Peyer's patch (tissue), 4 donors: ENCODE data around the gene CAMK2D. TPM values are rescaled to one million over a fixed set of nuclear protein-coding genes. Genes with fewer than 3 reads are reported as not detected.

Source experiments
- DNase-seq, 3 donors: peaks; one replicate each; pipeline ENCODE4 v3.0.0-alpha.2; 2017 to 2019
- H3K27ac ChIP-seq, 4 donors: fragments of 200-600 bp; sonication (generic); one replicate each; pipeline ENCODE4 v1.5.1; 2016 to 2019
- H3K27me3 ChIP-seq, 2 donors: fragments of 200-600 bp; sonication (generic); one replicate each; pipeline ENCODE4 v1.5.1; 2019
- H3K36me3 ChIP-seq, 3 donors: fragments of 200-600 bp; sonication (generic); one replicate each; pipeline ENCODE4 v1.5.1; 2016 to 2019
- H3K4me1 ChIP-seq, 4 donors: fragments of 200-600 bp; sonication (generic); one replicate each; pipeline ENCODE4 v1.5.1; 2016 to 2019
- H3K4me3 ChIP-seq, 4 donors: fragments of 200-600 bp; sonication (generic); 1 replicate in 3 of 4; 2 replicates in 1 of 4; pipeline ENCODE4 v1.5.1; 2016 to 2019; ENCODE audit warnings: mild to moderate bottlenecking in 1 of 4
- H3K9me3 ChIP-seq, 4 donors: fragments of 200-600 bp; sonication (generic); one replicate each; pipeline ENCODE4 v1.5.1; 2016 to 2019; ENCODE audit warnings: mild to moderate bottlenecking in 1 of 4
- POLR2A ChIP-seq, 2 donors: fragments of 450-650 bp; IDR thresholded peaks; one replicate each; pipeline ENCODE4 v1.5.1; 2017; ENCODE audit warnings: antibody characterized with exemption in 2 of 2, mild to moderate bottlenecking in 2 of 2, moderate library complexity in 2 of 2
- total RNA-seq, 4 donors: library from RNA; depleted of rRNA; stranded (reverse); fragments of >200 nt; gene quantifications; one replicate each; pipeline ENCODE4 v1.1.0, GENCODE V29; 2016
- TF ChIP-seq, protein P1 (sequence below), 6 experiments: fragments of 450-650 bp in 4 of 6; fragments of 200-600 bp in 2 of 6; sonication (generic) in 1 of 6; IDR thresholded peaks; one replicate each; pipeline ENCODE4 v1.5.1; 2017 to 2019; ENCODE audit warnings: antibody characterized with exemption in 6 of 6, mild to moderate bottlenecking in 3 of 6, moderate library complexity in 1 of 6

CAMK2D gene
- total RNA-seq, 4 donors from 2014 or later, result 38.8 to 125 (median 63.5) TPM

DNA sequence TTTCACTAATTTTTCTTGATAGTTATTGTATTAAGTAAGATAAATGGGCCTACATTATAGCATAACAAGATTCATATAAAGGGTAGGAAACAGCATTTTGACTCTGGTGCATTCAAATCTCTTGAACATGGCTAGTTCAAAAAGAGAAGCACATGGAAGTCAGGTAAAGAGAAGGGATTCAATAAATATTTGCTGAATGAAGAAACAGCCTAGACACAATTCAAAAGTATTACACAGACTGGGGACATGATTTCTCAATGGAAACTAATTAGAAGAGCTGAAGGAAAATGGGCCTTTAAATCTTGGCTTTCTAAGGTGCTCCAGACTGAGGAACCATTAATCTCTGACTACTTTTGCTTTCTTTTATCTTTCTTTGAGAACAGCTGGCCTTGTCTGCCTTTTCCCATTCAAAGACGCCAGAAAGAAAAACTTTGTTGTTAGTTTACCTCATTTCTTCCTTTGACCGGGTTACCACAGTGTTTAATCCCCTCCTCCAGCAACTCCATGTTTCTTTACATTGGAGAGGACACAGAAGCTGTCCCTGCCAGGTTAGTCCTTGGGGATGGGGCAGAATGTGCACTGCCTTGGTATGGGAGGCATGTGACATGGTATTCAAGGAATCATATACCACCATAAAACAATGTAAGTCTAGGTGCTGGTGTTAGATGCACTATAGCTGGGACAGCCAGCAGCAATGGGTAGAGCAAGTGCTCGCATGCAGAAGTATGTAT is 264.2 kb downstream of the CAMK2D start:
- no peaks in the 10 kb centered on the region for H3K4me1 ChIP-seq
- DNase-seq, result no peak
- H3K9me3 ChIP-seq, result no peaks in the 10 kb centered on the region
- no peaks in the 10 kb centered on the region for H3K27me3 ChIP-seq
- H3K4me3 ChIP-seq, result no peak overlapping the region
- TF ChIP-seq, protein P1, sequence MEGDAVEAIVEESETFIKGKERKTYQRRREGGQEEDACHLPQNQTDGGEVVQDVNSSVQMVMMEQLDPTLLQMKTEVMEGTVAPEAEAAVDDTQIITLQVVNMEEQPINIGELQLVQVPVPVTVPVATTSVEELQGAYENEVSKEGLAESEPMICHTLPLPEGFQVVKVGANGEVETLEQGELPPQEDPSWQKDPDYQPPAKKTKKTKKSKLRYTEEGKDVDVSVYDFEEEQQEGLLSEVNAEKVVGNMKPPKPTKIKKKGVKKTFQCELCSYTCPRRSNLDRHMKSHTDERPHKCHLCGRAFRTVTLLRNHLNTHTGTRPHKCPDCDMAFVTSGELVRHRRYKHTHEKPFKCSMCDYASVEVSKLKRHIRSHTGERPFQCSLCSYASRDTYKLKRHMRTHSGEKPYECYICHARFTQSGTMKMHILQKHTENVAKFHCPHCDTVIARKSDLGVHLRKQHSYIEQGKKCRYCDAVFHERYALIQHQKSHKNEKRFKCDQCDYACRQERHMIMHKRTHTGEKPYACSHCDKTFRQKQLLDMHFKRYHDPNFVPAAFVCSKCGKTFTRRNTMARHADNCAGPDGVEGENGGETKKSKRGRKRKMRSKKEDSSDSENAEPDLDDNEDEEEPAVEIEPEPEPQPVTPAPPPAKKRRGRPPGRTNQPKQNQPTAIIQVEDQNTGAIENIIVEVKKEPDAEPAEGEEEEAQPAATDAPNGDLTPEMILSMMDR (IDR thresholded peaks at IDR 0.05), result no peak
- TF ChIP-seq POLR2A (IDR thresholded peaks at IDR 0.05), result no peak
- no peak overlapping the region for H3K27ac ChIP-seq
- peaks cover 0 to 18% (median 0%) of the 10 kb centered on the region in 3 donors for H3K36me3 ChIP-seq

DNA sequence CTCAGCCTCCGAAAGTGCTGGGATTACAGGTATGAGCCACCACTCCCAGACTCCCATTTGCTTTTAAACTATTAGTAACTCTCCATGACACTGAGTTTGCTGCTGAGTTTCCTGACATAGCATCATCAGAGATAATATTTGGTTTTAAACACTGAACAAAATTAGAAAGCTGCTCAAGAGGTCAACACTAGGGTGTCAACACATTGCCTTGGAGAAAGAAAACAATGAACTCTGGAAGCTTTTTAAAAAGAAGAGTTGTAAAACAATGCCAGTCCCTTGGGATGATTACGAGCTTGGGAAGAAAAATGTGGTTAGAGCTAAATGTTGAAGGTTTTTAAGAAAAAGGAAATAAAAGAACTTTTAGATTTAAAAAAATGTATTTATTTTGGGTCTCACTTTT is 264.8 kb downstream of the CAMK2D start:
- Histone ChIP-seq H3K27ac (no peak overlapping the region), H3K9me3 (no peaks in the 10 kb centered on the region), H3K36me3 (peaks cover 0 to 18% (median 0%) of the 10 kb centered on the region in 3 donors), H3K4me3 (no peak overlapping the region), H3K27me3 (no peaks in the 10 kb centered on the region), H3K4me1 (no peaks in the 10 kb centered on the region)
- no peak for TF ChIP-seq POLR2A (IDR thresholded peaks at IDR 0.05)
- TF ChIP-seq, protein P1 (IDR thresholded peaks at IDR 0.05), result no peak
- DNase-seq, result no peak

DNA sequence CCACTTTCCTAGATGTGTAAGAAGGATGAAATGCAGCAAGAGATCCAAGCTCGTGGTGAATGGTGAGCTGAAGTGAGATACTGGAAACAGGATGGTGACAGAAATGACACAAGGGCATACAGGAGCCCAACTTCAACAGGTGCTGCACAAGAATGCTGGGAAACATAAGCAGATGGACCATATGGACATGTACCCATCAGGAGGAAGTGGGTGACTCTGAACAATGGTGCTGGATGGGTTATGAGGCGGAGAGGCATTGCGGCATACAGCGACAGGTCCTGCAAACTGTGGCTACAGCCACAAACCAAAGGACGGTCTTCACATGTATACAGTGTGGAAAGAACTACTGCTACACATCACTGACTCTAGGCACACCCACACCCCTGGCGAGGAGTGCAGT is 265.7 kb downstream of the CAMK2D start:
- Histone ChIP-seq H3K36me3 (peaks cover 0 to 16% (median 0%) of the 10 kb centered on the region in 3 donors), H3K9me3 (no peaks in the 10 kb centered on the region), H3K4me3 (no peak overlapping the region), H3K27ac (no peak overlapping the region), H3K27me3 (no peaks in the 10 kb centered on the region), H3K4me1 (no peaks in the 10 kb centered on the region)
- no peak for DNase-seq
- TF ChIP-seq, protein P1 (IDR thresholded peaks at IDR 0.05), result no peak
- TF ChIP-seq POLR2A (IDR thresholded peaks at IDR 0.05), result no peak

DNA sequence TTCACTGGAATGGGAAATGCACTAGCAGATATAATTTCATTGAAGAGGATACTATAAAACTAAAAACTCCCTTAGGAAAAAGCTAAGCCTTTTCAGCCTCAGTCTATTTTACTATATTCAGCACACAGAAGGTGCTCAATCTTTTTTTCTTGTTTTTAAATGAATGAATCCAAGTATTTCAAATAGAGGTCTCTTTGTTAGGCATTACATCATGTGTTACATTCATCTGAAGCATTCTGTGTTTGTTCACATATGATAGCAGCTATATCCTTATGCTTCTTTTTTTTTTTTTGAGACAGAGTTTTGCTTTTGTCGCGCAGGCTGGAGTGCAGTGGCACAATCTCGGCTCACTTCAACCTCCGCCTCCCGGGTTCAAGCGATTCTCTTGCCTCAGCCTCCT is 278.4 kb downstream of the CAMK2D start:
- no peak for TF ChIP-seq POLR2A (IDR thresholded peaks at IDR 0.05)
- TF ChIP-seq, protein P1 (IDR thresholded peaks at IDR 0.05), result no peak
- H3K4me1 ChIP-seq, result no peaks in the 10 kb centered on the region
- peaks cover 0 to 7% (median 0%) of the 10 kb centered on the region in 3 donors for H3K36me3 ChIP-seq
- no peak overlapping the region for H3K27ac ChIP-seq
- no peak for DNase-seq
- H3K4me3 ChIP-seq, result no peak overlapping the region
- no peaks in the 10 kb centered on the region for H3K27me3 ChIP-seq
- H3K9me3 ChIP-seq, result no peaks in the 10 kb centered on the region

DNA sequence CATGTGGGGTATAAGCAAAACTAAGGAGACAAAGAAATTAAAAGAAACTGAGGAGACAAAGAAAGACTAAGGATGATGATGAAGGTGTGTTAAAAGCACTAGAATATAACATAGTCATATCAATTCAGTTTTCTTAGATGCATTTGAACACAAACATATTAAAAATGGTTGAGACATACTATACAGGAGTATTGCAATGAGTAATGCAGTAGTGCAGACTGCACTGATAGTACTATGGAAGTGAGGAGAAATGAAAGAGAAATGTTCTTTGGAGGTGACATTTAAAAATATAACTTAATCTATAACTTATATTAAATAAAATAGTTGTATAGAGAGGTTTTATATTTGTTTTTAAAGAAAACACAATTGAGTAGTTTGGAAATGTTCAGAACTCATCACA is 279.2 kb downstream of the CAMK2D start:
- Histone ChIP-seq H3K4me1 (no peaks in the 10 kb centered on the region), H3K4me3 (no peak overlapping the region), H3K27me3 (no peaks in the 10 kb centered on the region), H3K27ac (no peak overlapping the region), H3K9me3 (peaks cover 0 to 2% (median 0%) of the 10 kb centered on the region in 4 donors), H3K36me3 (peaks cover 0 to 11% (median 0%) of the 10 kb centered on the region in 3 donors)
- no peak for DNase-seq
- TF ChIP-seq, protein P1 (IDR thresholded peaks at IDR 0.05), result no peak
- TF ChIP-seq POLR2A (IDR thresholded peaks at IDR 0.05), result no peak
